DOHH2 (cell line): ENCODE results near the gene GALNT18.

Experiments
- EZH2phosphoT487 ChIP-seq: fragments of 200-600 bp; sonication (generic); IDR thresholded peaks from 2 replicates; pipeline ENCODE4 v1.6.1; 2017; ENCODE audit warnings: borderline replicate concordance, mild to moderate bottlenecking, antibody characterized with exemption, low read length, moderate library complexity, mixed read lengths
- TF ChIP-seq, protein P1 (sequence below): fragments of 200-600 bp; sonication (generic); IDR thresholded peaks from one replicate; pipeline ENCODE4 v1.5.1; 2014; ENCODE audit warnings: antibody characterized with exemption, mild to moderate bottlenecking, low read depth, low read length; ENCODE audit not compliant: poor library complexity, severe bottlenecking

DNA sequence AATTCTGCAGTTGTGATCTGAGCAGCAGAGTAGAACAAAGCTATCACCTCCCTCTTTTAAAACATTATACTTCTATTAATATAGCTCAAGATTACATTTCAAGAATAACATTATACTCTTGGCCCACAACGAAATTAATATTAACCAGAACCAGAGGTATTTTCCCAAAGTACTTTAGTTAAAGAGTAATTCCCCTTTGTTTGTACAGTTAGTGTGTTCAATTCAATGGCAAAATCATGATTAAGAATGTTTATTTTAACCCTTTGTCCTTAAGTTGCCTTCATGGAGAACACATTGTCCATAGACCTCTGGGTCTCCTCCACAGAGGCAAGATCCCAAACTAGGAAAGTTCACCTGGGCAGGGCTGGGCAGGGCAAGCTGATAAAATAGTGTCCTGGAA lies 180.7 kb downstream of the GALNT18 start:
- TF ChIP-seq, protein P1, sequence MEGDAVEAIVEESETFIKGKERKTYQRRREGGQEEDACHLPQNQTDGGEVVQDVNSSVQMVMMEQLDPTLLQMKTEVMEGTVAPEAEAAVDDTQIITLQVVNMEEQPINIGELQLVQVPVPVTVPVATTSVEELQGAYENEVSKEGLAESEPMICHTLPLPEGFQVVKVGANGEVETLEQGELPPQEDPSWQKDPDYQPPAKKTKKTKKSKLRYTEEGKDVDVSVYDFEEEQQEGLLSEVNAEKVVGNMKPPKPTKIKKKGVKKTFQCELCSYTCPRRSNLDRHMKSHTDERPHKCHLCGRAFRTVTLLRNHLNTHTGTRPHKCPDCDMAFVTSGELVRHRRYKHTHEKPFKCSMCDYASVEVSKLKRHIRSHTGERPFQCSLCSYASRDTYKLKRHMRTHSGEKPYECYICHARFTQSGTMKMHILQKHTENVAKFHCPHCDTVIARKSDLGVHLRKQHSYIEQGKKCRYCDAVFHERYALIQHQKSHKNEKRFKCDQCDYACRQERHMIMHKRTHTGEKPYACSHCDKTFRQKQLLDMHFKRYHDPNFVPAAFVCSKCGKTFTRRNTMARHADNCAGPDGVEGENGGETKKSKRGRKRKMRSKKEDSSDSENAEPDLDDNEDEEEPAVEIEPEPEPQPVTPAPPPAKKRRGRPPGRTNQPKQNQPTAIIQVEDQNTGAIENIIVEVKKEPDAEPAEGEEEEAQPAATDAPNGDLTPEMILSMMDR: no peak
- TF ChIP-seq EZH2phosphoT487: no peak
